SW 1271 (cell line): ENCODE results near the gene NRXN2.

Source experiments
- DNase-seq, 2 experiments: peaks; one replicate each; lab custom pipeline; 2025; lab: John Stamatoyannopoulos, UW

Gene NRXN2

DNA sequence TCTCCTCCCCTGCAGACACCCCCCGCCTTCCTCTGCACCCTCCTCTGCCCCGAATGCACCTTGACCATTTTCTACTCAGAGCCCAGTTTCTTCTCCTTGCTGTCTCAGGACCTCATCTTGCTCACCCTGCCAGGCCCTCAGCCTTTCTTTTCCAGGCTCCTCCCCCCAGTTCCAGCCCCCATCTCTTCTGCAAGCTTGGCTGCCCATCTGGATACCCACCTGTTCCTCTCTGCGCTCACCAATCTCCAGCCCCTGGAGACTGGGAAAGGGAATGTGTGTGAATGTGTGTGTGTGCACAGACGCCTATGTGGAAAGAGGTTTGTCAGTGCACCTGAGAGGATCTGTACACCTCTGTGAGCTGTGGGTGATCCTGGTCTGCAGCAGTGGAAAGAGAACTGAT is 95.6 kb downstream of the NRXN2 start:
- no peak for DNase-seq

GRCh38 chr11:64626637-64627036 is 96.4 kb downstream of the NRXN2 start:
- DNase-seq, result no peak

DNA sequence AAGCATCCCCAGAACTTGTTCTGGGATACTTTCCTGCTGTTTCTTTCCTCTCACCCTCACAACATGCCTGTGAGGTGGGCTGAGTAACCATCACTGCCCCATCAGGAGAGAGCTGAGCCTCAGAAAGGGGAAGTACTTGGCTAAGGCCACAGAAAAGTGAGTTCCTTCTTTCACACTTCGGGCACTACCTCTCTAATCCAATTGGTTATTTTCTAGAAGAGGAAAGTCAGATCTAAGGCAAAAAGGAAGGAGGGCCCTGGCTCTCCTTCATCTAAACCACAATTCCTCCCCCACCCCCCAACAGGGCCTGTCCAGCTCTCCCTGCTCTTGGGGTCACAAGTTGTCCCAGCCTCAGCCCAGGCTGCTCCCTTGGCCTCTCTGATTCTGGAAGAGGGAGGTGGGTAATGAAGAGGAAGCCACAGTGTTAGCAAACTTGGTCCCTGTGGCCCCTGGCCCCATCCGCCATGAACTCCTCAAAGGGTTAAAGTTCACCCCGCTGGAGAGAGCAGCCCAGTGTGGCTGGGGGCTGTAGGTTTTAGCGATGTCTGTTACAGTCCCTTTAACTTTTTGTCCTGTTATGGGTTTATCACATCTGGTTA is 98.0 kb downstream of the NRXN2 start:
- no peak for DNase-seq

- DNase-seq, result no peak
Observed at GRCh38 chr11:64622681-64623080, 100.3 kb downstream of the NRXN2 start.

GRCh38 chr11:64621283-64622019 is 101.5 kb downstream of the NRXN2 start:
- no peak for DNase-seq

DNA sequence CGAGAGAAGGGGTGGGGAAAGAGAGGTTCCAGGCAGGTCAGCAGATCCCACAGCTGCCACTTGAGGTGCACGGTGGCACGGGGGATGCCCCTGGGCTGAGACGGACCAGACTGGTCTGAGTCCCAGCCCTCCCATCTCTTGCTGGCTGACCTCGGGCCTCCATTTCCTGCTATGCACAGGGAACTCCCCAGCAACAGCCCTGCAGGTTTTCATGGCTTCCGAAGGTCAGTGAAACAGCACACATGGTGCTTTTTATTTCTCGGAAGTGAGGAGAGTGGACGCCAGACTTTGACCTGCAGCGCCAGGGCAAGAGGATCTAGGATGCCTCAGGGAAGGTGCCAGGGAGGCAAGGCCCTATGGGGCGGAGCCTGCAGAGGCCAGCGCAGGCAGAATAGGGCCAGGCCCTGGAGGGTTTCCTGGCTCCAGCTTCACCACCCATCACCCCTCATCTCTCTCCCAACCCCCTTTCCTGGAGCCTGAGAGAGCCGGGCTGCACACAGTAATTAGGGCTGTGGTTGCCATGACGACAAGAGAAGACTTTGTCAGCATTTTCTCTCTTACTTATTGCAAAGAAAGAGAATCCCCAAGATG is 102.5 kb downstream of the NRXN2 start:
- no peak for DNase-seq

GRCh38 chr11:64619811-64620380 is 103.1 kb downstream of the NRXN2 start:
- DNase-seq, result no peak

DNA sequence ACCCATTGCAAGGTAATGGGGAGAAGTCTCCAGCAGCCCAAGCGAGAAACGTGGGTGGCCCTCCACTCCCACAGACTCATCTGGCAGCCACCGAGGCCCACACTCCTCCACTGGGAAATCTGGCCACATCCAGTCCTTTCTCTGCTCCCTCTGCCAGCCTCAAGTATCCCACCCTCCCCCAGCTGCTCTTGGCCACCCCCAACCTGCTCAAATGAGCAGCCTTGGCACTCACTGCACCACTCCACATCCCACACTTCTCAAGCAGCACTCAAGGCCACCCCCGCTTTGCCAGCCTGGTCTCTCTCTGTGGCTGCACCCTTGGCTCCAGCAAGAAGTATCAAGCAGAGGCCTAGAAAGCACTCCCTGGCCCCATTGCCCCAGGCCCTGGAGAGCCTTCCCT is 103.8 kb downstream of the NRXN2 start:
- DNase-seq, result no peak

GRCh38 chr11:64616817-64617216 is 106.2 kb downstream of the NRXN2 start:
- no peak for DNase-seq

DNA sequence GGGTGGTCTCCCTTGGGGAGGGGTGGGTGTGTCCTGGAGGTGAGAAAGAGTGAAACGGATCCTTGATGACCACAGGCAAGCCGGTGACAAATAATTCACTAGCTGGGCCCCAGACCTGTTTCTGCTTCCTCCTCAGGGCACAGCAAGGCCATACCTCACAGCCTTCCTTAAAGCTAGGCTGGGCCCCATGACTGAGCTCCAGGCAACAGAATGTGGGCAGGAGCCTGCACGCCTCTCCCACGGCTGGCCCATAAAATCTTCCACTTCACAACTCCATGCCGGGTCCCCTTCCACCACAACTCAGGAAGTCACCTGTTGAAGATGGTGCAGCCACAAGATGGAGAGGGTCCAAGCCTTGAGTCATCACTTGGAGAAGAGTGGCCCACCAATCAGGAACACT is 108.1 kb downstream of the NRXN2 start:
- DNase-seq, result no peak

DNA sequence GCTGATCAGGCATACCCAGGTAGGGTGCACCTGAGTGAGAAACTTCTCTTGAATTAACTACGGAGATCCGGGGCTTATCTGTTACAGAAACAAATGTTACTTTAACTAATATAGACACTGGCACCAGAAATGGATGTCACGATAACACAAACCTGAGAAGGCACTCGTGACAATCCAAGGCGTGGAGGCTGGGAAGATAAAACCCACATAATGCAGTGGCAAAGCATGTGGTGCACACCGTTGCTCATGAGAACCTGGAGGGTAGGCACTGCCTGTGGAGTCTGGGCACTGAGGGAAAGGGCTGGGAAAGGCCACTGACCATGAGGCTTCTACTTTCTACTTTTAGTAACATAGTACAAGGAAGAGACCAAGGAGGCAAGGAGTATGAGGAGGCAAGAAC is 109.3 kb downstream of the NRXN2 start:
- no peak for DNase-seq

DNA sequence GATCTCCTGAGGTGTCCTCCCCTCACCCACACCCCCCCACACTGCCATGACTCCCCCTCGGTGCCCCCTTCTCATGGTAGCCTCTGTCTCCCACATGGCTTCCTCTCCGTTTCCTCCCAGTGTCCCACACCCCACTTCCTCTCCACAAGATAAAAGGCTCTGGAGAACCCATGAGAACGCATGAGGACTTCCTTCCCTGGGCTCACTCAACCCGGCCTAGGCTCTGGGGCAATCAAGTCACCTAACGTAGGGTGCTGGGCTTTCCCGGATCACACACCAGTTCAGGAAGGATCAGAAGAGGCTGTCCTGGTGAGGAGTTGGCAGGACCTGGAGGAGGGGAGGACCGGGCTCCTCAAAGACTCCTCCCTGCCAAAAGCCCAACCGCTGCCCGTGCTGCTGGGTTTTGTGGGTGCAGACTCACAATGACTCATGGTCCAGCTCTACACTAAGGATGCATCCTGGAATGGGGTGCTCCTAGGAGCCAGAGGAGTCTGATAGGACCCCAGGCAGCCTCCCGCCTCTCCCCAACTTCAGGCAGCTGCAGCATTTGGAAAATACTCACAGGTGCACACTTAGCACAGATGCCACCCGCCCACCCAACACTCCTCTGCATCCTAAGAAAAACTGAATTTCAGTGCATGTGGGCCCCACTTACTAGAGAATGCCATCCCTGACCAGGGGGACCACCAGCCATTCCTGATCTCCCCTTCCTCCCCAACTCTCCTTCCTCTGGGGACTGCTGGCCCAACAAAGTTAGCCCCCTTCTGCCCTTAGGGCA is 110.9 kb downstream of the NRXN2 start:
- DNase-seq, result no peak

DNA sequence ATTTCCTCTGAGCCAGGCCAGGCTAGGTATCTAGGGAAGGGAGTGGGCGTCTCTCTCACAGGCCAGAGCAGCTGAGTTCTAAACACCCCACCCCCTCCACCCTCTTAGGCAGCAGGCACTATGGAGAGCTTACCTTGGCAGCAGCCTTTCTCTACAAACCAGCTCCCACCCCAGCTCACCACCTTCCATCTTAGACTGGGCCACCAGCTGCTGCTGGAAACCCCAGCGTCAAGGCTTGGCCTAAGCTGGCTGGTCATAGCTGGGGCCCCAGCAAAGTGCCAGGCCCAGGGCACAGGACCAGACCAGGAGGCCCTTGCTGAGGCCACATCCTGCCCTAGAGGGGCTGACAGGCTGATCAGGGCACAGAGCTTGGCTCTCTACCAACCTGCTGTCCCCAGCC is 111.8 kb downstream of the NRXN2 start:
- DNase-seq, result no peak

- DNase-seq, result no peak
Observed at GRCh38 chr11:64610596-64610995, 112.4 kb downstream of the NRXN2 start.

- DNase-seq, result no peak
Observed at GRCh38 chr11:64609436-64610047, 113.5 kb downstream of the NRXN2 start.

GRCh38 chr11:64608636-64609035 is 114.4 kb downstream of the NRXN2 start:
- no peak for DNase-seq

GRCh38 chr11:64608046-64608445 is 115.0 kb downstream of the NRXN2 start:
- no peak for DNase-seq

- no peak for DNase-seq
Observed at GRCh38 chr11:64607381-64607985, 115.5 kb downstream of the NRXN2 start.

DNA sequence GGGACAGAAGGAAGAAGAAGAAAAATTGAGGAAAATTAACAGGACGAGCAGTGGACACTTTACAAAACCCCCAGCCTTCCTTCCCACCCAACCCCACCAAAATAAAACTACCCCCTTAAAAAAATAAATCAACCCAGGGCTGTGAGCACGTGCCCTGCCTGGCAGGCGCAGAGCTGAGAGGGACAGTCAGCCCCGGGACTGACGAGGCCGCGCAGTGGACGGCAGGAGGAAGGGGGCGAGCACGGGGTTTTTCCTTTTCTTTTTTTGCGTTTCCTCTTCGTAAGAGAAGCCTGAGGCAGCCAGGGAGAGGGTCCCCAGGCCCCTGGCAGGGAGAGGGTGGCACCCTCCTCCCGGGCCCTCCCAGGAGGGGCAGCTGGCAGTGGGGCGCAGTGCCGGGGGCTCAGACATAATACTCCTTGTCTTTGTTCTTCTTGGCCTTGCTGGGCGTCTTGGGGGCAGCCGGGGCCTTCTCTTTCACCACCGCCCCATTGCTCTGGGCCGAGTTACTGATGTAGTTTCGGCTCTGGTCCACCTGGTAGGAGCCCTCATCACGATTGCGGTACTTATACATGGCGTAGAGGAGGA is 116.1 kb downstream of the NRXN2 start:
- no peak for DNase-seq

DNA sequence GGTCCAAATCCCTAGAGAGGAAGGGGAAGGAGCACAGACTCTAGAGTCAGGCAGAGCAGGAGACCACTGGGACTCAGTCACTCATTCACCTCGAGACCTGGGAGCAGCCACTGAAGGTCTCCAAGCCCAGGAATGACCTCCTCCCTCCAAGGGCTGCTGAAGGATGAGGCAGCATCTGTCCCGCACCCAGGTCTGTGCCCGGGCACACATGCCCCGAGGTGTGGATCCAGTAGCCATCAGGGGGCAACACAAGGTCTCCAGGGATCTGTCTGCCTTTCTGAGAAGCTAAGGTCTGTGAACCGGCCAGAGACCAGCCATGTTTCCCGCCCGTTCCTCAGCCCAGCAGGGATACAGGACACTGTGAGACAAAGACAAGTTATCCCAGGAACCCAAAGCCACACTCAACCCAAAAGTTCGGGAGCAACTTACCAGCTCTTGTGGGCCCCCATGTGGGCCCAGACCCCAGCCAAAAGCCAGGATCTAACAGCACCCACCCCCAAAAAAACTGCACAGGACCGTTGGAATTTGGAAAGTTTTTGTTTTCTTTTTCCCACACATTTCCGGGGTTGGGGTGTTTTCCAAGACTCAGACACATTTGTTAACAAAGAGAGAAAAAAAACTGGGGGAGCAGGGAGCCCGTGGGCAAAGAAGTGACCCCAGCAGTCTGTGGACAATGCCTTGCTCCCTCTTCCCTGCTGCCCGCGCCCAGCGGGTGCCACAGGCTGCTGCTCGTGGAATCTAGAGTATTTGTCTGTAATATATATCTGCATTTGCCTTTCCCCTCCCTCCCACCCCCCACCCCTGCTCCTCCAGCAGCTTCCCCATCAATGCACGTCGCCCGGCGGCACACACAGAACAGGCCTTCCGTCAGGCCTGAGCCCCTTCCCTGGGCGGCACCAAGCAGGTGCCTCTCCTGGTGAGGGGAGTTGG is 117.1 kb downstream of the NRXN2 start:
- DNase-seq, result no peak
